ENCODE data around the gene SHISA7.
"Not testable (repeated sequence)": the region's sequence is repeated elsewhere in the genome, so short reads cannot be mapped to it uniquely, and the experiment has no call there.

SHISA7 gene

GRCh38 chr19:55410168-55410567 lies 32.9 kb downstream of the SHISA7 start:
- DNase-seq = no peak

- DNase-seq = not testable (repeated sequence)
Observed at GRCh38 chr19:55409179-55409578, 33.9 kb downstream of the SHISA7 start.

DNA sequence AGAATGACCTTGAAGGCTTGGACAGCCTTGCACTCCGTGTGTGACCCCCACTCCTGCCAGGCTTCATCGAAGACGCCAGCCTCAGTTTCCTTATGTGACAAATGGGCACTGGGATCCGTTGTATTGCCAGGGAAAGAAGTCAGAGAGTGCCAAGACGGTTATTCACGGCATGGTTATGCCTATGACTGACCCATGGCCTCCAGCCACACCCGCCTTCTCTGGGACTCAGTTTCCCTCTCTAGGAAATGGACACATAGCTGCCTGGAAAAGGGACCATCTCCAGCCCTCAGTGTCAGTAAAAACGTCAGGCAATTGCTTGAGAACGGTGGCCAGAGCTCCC lies 34.6 kb downstream of the SHISA7 start:
- no peak for DNase-seq

- DNase-seq = peak; percentile 99
Observed at GRCh38 chr19:55407800-55408532, 35.1 kb downstream of the SHISA7 start.

GRCh38 chr19:55407550-55407799 lies 35.6 kb downstream of the SHISA7 start, which contains the start of gene UBE2S:
UBE2S (minus strand) TSS chr19:55407788; CDS start chr19:55407589, 199 bp downstream.
- not testable (repeated sequence) for DNase-seq

GRCh38 chr19:55406826-55407549 lies 36.1 kb downstream of the SHISA7 start:
- peak; percentile 44 for DNase-seq

GRCh38 chr19:55406091-55406825 lies 36.8 kb downstream of the SHISA7 start:
- no peak for DNase-seq

- no peak for DNase-seq
Observed at GRCh38 chr19:55405638-55406037, 37.5 kb downstream of the SHISA7 start.

GRCh38 chr19:55402509-55402908 lies 40.6 kb downstream of the SHISA7 start:
- DNase-seq = no peak

- DNase-seq = not testable (repeated sequence)
Observed at GRCh38 chr19:55401390-55401789, 41.7 kb downstream of the SHISA7 start.

GRCh38 chr19:55400281-55401087 lies 42.6 kb downstream of the SHISA7 start:
- DNase-seq = no peak

- no peak for DNase-seq
Observed at GRCh38 chr19:55398200-55398925, 44.7 kb downstream of the SHISA7 start.

- no peak for DNase-seq
Observed at GRCh38 chr19:55392820-55393761, 50.0 kb downstream of the SHISA7 start.

DNA sequence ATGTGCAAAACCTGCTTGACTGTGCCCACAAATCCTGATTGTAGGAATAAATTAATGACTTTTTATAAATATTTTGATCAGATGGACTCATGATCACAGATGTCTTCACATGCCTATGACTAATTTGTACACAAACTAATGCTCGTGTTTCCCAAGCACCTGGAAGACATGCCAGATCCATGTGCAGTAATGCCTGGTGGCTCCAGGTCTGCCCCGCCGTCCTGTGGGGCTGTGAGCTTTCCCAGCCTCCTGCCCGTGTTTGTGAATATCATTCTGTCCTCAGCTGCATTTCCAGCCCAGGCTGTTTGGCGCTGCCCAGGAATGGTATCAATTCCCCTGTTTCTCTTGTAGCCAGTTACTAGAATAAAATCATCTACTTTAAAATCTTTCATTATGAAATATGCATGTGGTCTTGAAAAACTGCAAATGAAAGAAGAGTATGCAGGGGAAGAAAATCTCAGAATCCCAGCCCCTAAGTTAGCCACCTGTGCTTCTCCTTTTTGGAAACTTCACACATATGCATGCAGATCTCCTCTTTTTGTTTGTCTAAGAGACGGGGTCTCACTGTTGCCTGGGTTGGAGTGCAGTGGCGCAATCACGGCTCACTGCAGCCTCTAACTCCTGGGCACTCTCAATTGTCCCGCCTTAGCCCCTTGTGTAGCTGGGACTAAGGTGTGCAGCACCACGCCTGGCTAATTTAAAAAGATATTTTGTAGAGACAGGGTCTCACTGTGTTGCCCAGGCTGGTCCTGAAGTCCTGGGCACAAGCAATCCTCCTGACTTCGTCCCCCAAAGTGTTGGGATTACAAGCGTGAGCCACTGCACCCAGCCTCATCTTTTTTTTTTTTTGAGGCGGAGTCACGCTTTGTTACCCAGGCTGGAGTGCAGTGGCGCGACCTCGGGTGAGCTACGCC lies 51.1 kb downstream of the SHISA7 start:
- no peak for DNase-seq

GRCh38 chr19:55391191-55391670 lies 51.9 kb downstream of the SHISA7 start:
- peak; percentile 59 for DNase-seq

- DNase-seq = peak; percentile 25
Observed at GRCh38 chr19:55390461-55390880, 52.6 kb downstream of the SHISA7 start.

DNA sequence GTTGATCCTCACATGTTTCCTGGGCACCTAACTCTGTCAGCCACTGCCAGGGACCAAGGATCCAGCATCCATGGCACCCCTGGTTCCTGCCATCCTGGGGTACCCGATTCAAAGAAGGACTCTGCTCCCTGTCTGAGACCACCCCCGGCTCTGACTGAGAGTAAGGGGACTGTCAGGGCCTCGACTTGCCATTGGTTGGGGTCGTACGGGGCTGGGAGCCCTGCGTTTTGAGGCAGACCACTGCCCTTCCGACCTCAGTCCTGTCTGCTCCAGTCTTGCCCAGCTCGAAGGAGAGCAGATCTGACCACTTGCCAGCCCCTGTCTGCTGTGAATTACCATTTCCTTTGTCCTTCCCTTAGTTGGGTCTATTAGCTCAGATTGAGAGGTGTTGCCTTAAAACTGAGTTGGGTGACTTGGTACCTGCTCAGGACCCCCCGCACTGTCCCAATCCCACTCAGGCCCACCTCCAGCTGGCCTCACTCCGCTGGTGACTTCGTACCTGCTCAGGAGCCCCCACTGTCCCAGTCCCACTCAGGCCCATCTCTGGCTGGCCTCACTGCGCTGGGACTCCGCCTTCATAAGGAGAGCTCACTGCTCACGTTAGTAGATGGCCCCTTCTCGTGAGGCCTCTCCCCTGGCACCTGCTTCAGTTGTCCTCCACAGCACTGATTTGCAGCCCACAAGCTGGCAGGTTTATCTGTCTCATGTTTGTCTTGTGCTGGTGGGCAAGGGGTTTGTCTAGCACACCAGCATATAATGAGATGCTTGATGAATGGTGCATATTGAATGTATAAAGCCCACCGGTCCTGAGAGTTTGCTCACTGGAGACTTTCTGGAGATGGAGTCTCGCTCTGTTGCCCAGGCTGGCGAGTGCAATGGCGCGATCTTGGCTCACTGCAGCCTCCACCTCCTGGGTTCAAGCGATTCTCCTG lies 53.4 kb downstream of the SHISA7 start:
- no peak for DNase-seq

DNA sequence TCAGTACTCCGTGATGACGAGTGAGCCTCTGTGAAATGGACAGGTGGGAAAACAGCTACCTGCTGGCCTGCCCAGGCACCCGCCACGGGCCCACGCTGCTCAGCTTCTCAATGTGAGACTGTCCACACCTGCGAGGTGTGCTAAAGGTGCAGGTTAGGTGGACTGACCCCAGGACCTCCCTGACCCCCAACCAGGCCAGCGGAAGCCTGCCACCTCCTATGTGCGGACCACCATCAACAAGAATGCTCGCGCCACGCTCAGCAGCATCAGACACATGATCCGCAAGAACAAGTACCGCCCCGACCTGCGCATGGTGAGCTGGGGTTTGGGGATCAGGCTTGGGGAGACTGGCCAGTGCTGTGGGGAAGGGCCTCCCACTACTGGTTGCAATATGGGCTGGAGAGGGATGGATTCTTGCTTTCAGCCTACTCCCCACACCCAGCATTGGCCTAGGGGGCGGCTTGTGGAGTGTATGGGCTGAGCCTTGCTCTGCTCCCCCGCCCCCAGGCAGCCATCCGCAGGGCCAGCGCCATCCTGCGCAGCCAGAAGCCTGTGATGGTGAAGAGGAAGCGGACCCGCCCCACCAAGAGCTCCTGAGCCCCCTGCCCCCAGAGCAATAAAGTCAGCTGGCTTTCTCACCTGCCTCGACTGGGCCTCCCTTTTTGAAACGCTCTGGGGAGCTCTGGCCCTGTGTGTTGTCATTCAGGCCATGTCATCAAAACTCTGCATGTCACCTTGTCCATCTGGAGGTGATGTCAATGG lies 55.2 kb downstream of the SHISA7 start:
- DNase-seq = no peak
